ENCODE results near the gene KCNE3. TPM values are rescaled to one million over a fixed set of nuclear protein-coding genes. Genes with fewer than 3 reads are reported as not detected.

Gene KCNE3
- total RNA-seq, 1 donor = 1.8 TPM

- no peak overlapping the region for H3K27ac ChIP-seq (ENCODE audit: low read depth, low read length)
- no peaks in the 10 kb centered on the region for H3K79me2 ChIP-seq (ENCODE audit: insufficient read depth, low read length)
- H4K20me1 ChIP-seq (ENCODE audit: insufficient read depth, low read length) = no peaks in the 10 kb centered on the region
- no peaks in the 10 kb centered on the region for H3K36me3 ChIP-seq (ENCODE audit: insufficient read depth, low read length)
- H3K27me3 ChIP-seq (ENCODE audit: insufficient read depth, low read length) = peaks cover 17% of the 10 kb centered on the region
- no peaks in the 10 kb centered on the region for H3K9me3 ChIP-seq (ENCODE audit: low read depth, low read length)
- no peak for TF ChIP-seq CTCF (IDR thresholded peaks at IDR 0.05; ENCODE audit: extremely low read depth, low read depth, low read length)
- H2AFZ ChIP-seq (ENCODE audit: low read length) = no peak overlapping the region
- DNase-seq (ENCODE audit: insufficient read length, low spot score, missing footprints) = no peak
- no peak overlapping the region for H3K4me2 ChIP-seq (ENCODE audit: insufficient read depth, low read length)
- H3K4me3 ChIP-seq (ENCODE audit: insufficient read depth, low read length) = no peak overlapping the region
- H3K4me1 ChIP-seq (ENCODE audit: insufficient read depth, low read length) = peaks cover 8% of the 10 kb centered on the region
Observed at GRCh38 chr11:74462631-74463030, 4.7 kb downstream of the KCNE3 start.

GRCh38 chr11:74462009-74462408, 5.3 kb downstream of the KCNE3 start:
- no peaks in the 10 kb centered on the region for H3K36me3 ChIP-seq (ENCODE audit: insufficient read depth, low read length)
- no peaks in the 10 kb centered on the region for H3K79me2 ChIP-seq (ENCODE audit: insufficient read depth, low read length)
- no peaks in the 10 kb centered on the region for H3K9me3 ChIP-seq (ENCODE audit: low read depth, low read length)
- DNase-seq (ENCODE audit: insufficient read length, low spot score, missing footprints) = peak; percentile 76
- H3K4me2 ChIP-seq (ENCODE audit: insufficient read depth, low read length) = no peak overlapping the region
- no peak overlapping the region for H3K27ac ChIP-seq (ENCODE audit: low read depth, low read length)
- peaks cover 17% of the 10 kb centered on the region for H3K27me3 ChIP-seq (ENCODE audit: insufficient read depth, low read length)
- H3K4me1 ChIP-seq (ENCODE audit: insufficient read depth, low read length) = peaks cover 8% of the 10 kb centered on the region
- peak overlapping the region; percentile 67 for H2AFZ ChIP-seq (ENCODE audit: low read length)
- H4K20me1 ChIP-seq (ENCODE audit: insufficient read depth, low read length) = no peaks in the 10 kb centered on the region
- no peak overlapping the region for H3K4me3 ChIP-seq (ENCODE audit: insufficient read depth, low read length)
- no peak for TF ChIP-seq CTCF (IDR thresholded peaks at IDR 0.05; ENCODE audit: extremely low read depth, low read depth, low read length)

- no peak overlapping the region for H3K4me3 ChIP-seq (ENCODE audit: insufficient read depth, low read length)
- no peaks in the 10 kb centered on the region for H4K20me1 ChIP-seq (ENCODE audit: insufficient read depth, low read length)
- no peak for TF ChIP-seq CTCF (IDR thresholded peaks at IDR 0.05; ENCODE audit: extremely low read depth, low read depth, low read length)
- no peak overlapping the region for H3K27ac ChIP-seq (ENCODE audit: low read depth, low read length)
- peak overlapping the region; percentile 23 for H2AFZ ChIP-seq (ENCODE audit: low read length)
- no peaks in the 10 kb centered on the region for H3K36me3 ChIP-seq (ENCODE audit: insufficient read depth, low read length)
- H3K79me2 ChIP-seq (ENCODE audit: insufficient read depth, low read length) = no peaks in the 10 kb centered on the region
- peak overlapping the region; percentile 10 for H3K4me2 ChIP-seq (ENCODE audit: insufficient read depth, low read length)
- peak; percentile 90 for DNase-seq (ENCODE audit: insufficient read length, low spot score, missing footprints)
- peaks cover 8% of the 10 kb centered on the region for H3K4me1 ChIP-seq (ENCODE audit: insufficient read depth, low read length)
- H3K27me3 ChIP-seq (ENCODE audit: insufficient read depth, low read length) = peaks cover 3% of the 10 kb centered on the region
- H3K9me3 ChIP-seq (ENCODE audit: low read depth, low read length) = no peaks in the 10 kb centered on the region
Observed at GRCh38 chr11:74460481-74461154, 6.7 kb downstream of the KCNE3 start.

GRCh38 chr11:74460065-74460464, 7.3 kb downstream of the KCNE3 start:
- DNase-seq (ENCODE audit: insufficient read length, low spot score, missing footprints) = no peak
- no peak overlapping the region for H2AFZ ChIP-seq (ENCODE audit: low read length)
- H3K4me3 ChIP-seq (ENCODE audit: insufficient read depth, low read length) = no peak overlapping the region
- H3K79me2 ChIP-seq (ENCODE audit: insufficient read depth, low read length) = no peaks in the 10 kb centered on the region
- no peaks in the 10 kb centered on the region for H3K27me3 ChIP-seq (ENCODE audit: insufficient read depth, low read length)
- H3K27ac ChIP-seq (ENCODE audit: low read depth, low read length) = no peak overlapping the region
- H4K20me1 ChIP-seq (ENCODE audit: insufficient read depth, low read length) = no peaks in the 10 kb centered on the region
- H3K9me3 ChIP-seq (ENCODE audit: low read depth, low read length) = no peaks in the 10 kb centered on the region
- H3K4me2 ChIP-seq (ENCODE audit: insufficient read depth, low read length) = no peak overlapping the region
- no peaks in the 10 kb centered on the region for H3K36me3 ChIP-seq (ENCODE audit: insufficient read depth, low read length)
- peaks cover 8% of the 10 kb centered on the region for H3K4me1 ChIP-seq (ENCODE audit: insufficient read depth, low read length)
- no peak for TF ChIP-seq CTCF (IDR thresholded peaks at IDR 0.05; ENCODE audit: extremely low read depth, low read depth, low read length)
